Lung microvascular endothelial cell (primary cell): ENCODE data around the gene ZFYVE21. TPM values are rescaled to one million over a fixed set of nuclear protein-coding genes. Genes with fewer than 3 reads are reported as not detected.
"Not testable (repeated sequence)": the region's sequence is repeated elsewhere in the genome, so short reads cannot be mapped to it uniquely, and the experiment has no call there.

Experiments used
- DNase-seq, 2 donors: peaks; one replicate each; pipeline versions ENCODE4 v3.0.0 to v3.0.0-alpha.2; 2010; ENCODE audit warnings: low read depth in 2 of 2
- total RNA-seq: library from RNA; depleted of rRNA; stranded (reverse); fragments of >200 nt; gene quantifications from 2 replicates; pipeline ENCODE4 v1.2.1, GENCODE V29; 2014

The ZFYVE21 gene
- total RNA-seq, result 44.2 and 90.9 TPM in 2 replicates

DNA sequence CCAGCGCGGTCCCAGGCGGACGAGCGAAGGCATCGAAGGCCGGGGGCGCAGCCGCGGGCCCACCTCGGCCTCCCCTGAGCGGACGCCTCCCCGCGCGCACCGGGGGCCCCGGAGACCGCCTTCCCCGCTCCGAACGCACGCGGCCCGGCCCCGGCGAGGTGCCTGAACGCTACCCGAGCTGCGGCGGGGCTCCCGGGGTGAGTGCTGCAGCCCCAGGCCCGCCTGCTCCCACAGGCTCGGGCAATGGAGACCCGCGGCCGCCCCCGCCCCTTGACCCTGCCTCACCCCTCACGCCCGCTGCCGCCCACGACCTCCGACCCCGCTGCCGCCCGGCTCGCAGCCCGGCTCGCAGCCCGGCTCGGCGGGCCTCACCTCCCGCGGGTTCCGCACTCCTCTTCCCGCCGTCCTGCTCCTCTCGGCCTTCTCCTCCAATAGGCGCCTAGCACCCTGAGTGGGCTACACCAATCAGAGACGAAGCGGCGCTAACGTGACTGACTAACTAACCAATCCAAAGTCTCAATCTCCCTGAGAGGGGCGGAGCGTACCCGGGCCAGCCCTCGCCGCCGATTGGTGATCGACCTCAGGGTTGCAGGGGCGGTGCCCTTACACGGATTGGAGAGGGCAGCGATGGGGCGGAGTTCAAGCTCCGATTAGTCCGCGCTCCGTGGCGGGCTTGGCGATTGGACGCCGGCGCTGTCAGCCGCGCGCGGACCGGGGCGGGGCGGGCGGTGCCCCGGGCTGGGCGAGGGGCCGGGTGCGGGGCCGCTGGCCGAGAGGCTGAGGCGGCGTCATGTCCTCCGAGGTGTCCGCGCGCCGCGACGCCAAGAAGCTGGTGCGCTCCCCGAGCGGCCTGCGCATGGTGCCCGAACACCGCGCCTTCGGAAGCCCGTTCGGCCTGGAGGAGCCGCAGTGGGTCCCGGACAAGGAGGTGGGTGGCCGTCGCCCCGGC lies at the start of gene ZFYVE21, which contains the start of gene XRCC3:
TSS of gene ZFYVE21 (plus strand) at position 759 of the 949 bp plus-strand sequence. CDS start at position 791, 32 bp downstream.
TSS of gene XRCC3 (minus strand) at position 400 of the 949 bp plus-strand sequence. CDS start 4,364 bp downstream, outside the sequence.
- DNase-seq, result peak; percentile 100

- no peak for DNase-seq
These were observed 47.9 kb upstream of the ZFYVE21 start for GRCh38 chr14:103667671-103668070.

DNA sequence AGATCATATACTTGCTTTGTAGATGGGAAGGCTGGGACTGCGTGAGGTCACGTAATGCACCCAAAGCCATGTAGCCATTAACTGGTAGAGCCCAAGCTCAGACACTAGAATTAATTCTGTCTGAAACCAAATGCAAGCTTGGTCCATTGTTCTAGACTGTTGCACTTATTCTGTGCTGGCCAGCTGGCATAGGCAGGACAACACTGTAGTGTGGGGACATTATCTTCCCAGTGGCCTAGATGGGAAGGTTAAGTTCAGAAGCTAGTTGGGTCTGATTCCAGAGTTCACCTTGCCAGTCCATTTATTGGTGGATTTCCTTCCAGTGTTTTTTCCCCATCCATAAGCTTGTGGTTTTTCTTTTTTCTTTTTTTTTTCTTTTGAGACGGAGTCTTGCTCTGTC lies 47.5 kb upstream of the ZFYVE21 start:
- no peak for DNase-seq

- no peak for DNase-seq
These were observed 46.2 kb upstream of the ZFYVE21 start for GRCh38 chr14:103669370-103669769.

- DNase-seq, result no peak
These were observed 43.7 kb upstream of the ZFYVE21 start for GRCh38 chr14:103671911-103672310.

GRCh38 chr14:103675957-103676356 lies 39.7 kb upstream of the ZFYVE21 start:
- no peak for DNase-seq

DNA sequence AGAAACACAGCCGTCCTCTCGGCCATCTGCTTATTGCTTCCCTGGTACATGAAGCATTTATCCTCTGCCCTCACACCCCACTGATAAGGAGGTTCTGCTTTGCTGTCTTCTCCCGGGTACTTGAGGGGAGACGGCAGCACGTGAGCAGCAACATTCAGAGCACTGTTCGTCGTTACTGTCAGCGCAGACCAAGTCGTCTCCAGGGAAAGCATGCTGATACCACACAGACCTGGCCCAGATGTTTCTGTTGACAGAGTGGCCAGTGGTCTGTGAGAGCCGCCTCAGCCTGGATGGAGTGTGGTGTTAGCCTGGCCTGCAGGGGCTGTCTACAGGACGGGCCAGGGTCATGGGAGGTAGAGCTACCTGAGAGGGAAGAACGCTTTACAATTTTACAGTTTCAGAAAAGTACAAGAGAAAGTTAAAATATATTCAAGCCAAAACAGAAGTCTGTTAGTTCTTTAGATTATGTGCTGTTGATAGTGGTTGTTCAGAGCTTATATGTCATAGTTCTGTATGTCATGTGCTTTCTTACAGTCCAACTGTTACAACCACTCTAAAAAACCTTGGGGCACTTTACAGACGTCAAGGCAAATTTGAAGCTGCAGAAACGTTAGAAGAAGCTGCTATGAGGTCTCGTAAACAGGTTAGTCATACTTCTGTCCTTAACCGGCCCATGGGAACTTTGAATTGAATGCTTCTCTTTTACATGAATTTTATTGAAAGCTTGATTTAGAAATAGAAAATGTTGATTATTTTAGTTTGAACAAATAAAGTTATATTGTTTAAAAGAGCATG lies 38.5 kb upstream of the ZFYVE21 start:
- DNase-seq, result no peak

DNA sequence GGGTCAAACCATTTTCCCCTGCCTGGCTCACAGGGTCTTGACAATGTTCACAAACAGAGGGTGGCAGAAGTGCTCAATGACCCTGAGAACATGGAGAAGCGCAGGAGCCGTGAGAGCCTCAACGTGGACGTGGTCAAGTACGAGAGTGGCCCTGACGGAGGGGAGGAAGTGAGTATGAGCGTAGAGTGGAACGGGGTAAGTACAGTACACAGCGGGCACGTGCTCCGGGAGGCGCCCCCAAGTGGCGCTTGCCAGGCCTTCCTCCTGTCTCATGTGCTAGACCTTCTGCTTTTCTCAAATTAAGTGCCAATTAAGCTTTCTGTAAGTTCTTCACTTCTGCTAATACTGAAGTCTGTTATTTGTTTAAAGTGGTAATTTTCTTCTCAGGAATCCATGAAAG lies 36.3 kb upstream of the ZFYVE21 start:
- DNase-seq, result peak; percentile 68 to 77

GRCh38 chr14:103680491-103681231 lies 34.9 kb upstream of the ZFYVE21 start:
- no peak for DNase-seq

DNA sequence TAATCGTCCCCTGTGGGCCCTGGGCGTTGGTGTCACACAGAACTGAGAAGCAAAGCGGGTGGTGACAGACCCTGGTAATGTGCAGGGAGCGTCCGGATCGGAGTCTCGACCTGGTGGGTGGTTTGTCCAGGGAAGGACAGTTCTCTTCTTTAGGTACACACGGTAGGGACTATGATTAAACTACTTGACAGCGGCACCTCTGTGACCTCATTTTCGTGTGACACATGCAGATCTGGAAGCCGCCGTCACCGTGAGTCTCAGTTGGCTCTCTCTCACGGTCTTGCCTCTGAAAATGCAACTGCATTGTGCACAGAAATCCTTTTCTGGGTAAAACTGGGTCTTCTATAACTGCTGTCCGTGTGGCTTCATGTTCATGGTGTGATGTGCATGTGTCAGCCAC lies 32.5 kb upstream of the ZFYVE21 start:
- no peak for DNase-seq

DNA sequence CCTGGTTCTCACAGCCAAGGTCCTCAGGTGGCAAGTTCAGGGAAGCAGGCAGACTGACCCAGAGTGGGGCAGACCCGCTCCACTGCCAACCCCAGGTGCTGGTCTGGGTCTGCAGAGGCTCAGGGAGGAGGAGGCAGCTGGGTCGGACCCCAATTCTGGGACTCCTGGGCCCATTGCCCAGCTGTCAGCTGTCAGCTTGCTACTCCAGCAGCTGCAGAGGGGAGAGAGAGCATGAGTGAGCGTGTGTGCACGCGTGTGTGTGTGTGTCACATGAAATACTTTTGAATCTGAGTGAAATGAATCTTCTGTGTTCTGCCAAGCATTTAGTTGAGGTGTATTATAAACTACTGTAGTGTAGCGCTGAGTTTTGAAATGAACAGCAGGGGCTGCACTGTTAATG lies 31.1 kb upstream of the ZFYVE21 start:
- DNase-seq, result no peak

- no peak for DNase-seq
These were observed 30.7 kb upstream of the ZFYVE21 start for GRCh38 chr14:103684871-103685270.

GRCh38 chr14:103685276-103686211 lies 30.1 kb upstream of the ZFYVE21 start:
- DNase-seq, result no peak

DNA sequence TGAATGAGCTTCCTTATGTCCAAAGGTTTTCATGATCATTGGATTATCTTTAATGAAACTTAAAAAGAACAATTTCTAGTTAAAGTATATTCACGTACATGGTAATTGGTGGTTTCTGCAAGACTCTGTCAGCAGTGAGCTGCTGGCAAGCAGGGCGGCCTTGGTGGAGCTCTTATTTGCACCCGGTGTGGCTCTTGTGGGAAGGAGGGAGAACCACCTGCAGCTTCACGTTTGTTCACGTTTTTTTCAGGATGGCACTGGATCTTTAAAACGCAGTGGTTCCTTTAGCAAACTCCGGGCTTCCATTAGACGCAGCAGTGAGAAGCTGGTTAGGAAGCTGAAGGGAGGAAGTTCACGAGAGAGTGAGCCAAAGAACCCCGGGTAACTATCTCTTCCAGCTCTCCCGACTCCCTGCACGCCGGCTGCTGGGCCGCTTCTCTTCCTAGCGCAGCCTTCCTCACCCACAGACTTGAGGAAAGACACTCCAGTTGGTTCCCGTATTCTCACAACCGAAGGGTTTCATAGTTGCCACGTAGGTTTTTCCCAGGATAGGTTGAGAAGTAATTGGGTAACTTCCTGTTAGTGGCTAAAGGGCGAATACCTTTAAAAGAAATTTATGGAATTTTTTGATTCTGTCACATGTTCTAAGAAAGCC lies 28.7 kb upstream of the ZFYVE21 start:
- DNase-seq, result peak; percentile 38 to 70

GRCh38 chr14:103687712-103688111 lies 27.9 kb upstream of the ZFYVE21 start:
- no peak for DNase-seq

DNA sequence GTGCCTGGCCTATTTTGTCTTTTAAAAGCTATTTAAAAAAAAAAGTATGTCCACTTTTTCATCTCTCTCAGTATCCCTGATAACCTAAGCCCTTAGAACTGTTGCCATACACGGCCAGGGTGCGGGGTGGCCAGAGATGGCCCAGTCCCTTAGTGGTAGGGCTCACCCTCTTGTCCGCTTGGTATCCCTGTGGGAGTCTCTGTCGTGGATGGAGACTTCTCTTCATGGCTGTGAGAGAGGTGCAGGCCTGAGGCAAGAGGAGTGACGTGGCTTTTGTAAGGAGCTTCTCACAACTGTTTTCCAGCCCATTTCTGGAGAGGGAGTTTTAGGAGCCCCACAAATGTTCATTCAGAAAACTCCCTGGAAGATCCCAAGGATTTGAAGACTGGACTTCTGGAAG lies 27.2 kb upstream of the ZFYVE21 start:
- DNase-seq, result no peak

GRCh38 chr14:103688906-103689902 lies 26.4 kb upstream of the ZFYVE21 start:
- no peak for DNase-seq

GRCh38 chr14:103690332-103690731 lies 25.3 kb upstream of the ZFYVE21 start:
- DNase-seq, result no peak

- not testable (repeated sequence) for DNase-seq
These were observed 24.0 kb upstream of the ZFYVE21 start for GRCh38 chr14:103691655-103692054.
